ENCODE results near the gene NKD2.

NKD2 gene

DNA sequence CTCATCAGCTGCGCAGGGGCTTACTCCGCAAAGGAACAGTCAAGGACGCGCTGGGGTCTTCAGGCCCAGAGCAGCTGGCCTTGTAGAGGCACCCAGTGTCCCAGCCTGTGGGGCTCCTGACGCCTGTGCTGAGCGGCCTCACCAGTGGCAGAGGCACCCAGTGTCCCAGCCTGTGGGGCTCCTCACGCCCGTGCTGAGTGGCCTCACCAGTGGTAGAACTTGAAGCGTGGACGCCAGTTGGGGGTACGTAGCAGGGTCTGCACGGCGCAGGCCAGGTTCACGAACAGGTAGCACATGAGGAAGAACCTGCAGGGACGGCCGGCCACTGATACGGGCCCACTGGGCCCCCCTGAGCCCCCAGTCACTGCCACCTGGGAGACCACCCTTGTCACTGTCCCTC is 67.3 kb downstream of the NKD2 start:
- no peak for DNase-seq

DNA sequence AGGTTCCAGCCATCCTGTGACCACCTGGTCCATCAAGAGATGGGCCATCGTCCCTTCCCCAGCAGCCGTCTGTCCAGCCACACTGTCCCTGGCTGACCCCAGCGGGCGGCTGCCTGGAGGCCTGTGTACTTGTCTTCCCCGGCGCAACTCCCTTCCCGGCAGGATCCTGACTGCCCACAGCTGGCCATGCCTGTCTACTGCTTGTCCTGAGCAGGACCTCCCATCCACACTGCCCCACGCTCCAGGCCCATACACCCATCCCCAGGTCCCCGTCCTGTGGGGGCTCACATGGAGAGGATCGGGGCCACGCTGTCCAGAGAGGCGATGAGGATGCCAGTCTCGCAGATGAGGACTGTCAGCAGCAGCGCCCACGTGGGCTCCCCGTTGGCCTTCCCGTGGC is 67.8 kb downstream of the NKD2 start:
- no peak for DNase-seq

DNA sequence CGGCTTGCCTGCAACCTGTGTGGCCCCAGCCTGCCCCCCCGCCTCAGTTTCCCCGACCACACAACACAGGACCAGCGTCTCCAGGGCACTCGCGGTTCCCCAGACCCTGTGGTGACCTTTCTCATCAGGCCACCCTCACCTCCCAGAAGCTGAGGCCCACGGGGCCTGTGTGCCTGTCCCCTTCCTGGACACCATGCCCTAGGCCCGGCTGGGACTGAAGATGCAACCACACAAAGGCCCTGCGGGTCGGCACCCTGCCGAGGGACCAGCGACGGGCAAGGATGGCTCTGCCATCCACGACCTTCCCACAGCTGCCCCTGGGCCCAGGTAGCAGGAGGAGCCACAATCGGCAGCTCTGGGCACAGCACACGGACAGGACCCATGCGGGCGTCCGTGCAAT is 68.4 kb downstream of the NKD2 start:
- DNase-seq, result no peak

DNA sequence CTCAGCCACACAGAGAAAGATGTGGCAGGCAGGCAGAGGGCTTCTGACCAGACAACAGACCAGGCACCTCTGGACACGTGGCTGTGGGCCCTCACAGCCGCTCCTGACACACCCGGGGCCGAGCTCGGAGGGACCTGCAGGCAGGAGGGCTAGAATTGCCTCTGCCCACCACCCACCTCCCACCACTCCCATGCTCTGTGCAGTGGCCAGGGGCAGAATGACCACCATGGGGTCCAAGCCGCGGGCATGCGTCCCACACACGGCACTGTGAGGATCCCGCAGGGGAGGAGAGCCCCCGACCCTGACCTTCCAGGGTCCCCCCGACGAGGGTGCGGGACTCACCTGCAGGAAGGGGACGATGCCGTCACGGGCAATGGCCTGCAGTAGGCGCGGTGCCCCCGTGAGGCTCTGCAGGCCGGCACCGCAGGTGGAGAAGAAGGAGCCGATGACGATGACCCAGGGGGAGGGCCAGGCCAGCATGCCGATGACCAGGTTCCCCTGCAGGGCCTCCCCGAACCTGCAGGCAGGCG is 69.0 kb downstream of the NKD2 start:
- no peak for DNase-seq

DNA sequence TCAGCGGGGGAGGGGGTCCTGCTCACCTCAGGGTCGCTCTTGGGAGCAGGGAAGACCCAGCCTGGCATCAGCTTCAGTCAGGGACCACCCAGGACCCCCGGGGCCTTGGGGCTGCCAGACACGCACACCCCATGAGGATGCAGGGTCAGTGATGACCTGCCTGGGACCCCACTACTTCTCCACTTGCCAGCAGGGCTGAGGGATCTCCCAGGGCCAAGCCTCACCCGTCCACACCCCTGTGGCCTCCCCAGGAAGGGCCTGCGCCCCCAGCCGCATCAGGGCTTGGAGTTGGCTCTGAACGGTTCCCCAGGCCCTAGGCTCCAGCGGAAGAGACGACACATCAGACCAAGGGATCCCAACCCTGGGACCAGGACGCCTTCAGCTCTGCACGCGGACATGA is 69.6 kb downstream of the NKD2 start:
- no peak for DNase-seq

DNA sequence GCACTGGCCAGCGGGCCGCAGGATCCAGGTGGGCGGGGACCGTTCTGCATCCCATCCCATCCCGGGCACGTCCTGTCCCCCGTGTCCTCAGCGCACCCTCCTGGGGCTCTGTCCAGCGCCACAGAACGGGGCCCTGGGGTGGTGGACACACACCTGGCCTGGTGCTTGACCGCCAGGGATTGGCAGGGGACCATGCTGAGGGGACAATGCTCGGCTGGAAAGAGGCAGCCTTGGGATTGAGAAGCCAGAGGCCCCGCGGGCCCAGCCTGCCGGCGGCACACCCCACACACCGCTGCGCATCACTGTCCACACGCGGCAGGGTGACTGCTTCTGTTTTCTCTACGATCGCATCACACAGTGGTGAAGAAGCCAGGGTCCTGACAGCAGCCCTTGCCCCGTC is 70.2 kb downstream of the NKD2 start:
- no peak for DNase-seq

DNA sequence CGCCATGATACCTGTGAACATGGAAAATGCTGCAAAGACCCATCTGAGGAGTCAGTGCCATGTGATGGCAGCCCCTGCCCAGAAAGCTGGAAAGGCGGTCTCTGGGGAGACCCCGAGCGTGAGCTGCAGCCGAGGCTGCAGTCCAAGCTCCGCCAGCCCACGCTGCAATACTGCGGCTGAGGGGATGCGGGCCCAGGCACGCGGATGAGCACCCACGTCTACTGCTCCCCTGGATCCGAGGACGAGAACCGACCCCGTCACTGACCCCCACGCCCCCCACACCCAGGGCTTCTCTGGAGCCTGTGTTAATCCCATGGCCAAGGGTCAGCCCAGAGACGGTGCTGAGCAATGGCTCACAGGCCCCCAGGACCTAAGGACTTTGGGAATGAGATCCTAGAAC is 70.9 kb downstream of the NKD2 start:
- DNase-seq, result no peak

DNA sequence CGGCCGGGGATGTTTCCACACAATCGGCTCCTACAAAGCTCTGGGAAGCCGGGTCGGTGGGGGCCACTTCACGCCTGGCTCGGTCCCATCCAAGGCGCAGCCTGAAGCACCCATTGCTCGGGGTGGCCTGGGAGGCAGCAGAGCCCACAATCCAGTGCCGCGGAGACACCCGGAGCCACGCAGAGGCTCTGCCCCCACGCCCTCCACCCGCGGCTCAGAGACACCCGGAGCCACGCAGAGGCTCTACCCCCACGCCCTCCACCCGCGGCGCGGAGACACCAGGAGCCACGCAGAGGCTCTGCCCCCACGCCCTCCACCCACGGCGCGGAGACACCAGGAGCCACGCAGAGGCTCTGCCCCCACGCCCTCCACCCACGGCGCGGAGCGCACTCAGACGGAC is 71.4 kb downstream of the NKD2 start:
- DNase-seq, result no peak

DNA sequence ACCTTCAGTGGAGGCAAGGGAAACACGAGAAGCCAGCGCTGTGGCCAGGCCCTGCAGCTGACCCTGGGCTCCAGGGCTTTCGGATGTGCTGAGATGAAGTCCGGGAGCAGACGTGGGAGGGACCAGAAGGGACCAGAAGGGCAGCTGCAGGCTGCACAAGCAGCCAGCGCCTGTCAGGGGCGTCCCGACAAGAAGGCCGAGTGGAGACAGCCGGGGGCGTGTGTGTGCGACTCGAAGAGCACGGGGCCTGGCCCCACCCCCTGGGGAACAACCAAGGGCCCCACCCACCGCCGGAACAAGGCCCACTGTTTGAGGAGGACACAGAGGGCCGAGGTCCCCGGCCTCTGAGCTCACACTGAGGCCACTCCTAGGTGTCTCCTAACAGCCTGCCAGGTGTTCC is 71.8 kb downstream of the NKD2 start:
- DNase-seq, result no peak

DNA sequence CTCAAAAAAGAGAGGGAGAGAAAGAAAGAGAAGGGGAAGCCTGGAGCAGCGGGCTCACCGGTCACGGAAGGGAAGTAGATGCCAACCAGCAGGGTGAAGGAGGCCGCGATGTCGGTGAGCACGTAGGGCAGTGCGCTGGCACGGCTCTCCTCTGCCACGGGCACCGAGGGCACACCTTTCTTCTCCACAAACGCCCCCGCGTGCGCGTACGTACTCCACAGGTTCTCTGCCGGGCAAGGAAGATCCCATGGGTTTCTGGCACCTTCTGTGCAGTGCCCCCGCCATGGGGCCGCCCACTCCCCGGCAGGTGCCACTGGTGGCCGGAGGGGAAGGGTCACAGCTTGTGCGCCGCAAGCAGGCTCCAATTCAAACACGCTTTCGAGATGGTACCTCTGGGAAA is 72.9 kb downstream of the NKD2 start:
- no peak for DNase-seq

DNA sequence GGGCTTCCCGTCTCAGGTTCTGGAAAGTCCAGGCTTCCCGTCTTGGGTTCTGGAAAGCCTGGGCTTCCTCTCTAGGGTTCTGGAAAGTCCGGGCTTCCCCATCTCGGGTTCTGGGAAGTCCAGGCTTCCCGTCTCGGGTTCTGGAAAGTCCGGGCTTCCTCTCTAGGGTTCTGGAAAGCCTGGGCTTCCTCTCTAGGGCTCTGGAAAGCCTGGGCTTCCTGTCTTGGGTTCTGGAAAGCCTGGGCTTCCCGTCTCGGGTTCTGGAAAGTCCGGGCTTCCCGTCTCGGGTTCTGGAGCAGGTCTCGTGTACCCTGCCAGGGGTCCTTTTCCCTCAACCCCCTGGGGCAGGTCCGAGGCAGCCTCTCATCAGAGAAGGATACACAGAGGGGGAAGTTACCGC is 74.4 kb downstream of the NKD2 start:
- peak; percentile 30 to 60 (median 42) for DNase-seq

DNA sequence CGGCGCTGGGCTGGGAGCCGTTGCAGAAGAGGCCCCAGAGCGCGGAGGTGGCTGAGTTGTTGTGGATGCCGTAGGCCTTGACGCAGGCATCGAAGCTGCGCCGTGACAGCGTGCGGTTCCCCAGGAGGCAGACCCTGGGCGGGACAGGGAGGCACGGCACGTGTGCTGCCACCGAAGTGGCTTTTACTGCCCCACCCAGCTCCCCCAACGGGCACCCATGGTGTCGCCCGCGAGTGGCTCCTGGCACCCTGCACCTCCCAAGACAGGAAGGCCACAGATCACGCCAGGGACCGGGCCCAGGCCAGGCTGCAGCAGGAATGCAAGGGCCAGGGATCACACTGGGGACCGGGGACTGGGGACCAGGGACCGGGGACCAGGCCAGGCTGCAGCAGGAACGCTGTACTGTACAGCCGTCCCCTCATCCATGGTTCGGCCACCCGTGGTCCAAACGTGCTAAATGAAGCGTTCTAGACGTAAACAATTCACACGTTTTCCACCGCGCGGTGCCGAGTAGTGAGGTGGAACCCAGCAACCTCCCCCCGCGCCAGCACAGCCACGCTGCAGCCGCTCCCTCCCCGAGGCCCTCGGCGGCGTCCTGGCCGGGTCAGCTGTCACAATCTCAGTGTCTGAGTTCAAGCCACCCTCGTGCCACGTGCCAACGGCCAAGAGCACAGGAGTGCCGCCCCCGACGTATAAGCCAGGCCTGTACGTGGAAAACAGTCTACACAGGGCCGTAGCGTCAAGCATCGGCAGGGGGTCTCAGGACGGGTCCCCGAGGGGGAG is 75.4 kb downstream of the NKD2 start:
- no peak for DNase-seq

DNA sequence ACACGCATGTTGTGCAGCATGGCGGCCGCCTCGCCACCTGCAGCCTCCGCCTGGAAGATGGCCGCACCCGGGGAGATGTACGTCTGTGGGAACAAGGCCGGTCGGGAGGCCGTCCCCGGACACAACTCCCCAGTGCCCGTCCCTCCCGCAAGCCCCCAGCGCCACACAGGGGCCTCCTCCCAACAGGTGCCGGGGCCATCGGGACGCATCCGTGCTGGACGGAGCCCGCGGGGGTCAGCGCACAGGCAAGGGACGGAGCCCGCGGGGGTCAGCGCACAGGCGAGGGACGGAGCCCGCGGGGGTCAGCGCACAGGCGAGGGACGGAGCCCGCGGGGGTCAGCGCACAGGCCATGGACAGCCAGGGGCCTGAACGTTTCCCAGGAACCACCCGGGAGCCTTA is 76.8 kb downstream of the NKD2 start:
- no peak for DNase-seq

DNA sequence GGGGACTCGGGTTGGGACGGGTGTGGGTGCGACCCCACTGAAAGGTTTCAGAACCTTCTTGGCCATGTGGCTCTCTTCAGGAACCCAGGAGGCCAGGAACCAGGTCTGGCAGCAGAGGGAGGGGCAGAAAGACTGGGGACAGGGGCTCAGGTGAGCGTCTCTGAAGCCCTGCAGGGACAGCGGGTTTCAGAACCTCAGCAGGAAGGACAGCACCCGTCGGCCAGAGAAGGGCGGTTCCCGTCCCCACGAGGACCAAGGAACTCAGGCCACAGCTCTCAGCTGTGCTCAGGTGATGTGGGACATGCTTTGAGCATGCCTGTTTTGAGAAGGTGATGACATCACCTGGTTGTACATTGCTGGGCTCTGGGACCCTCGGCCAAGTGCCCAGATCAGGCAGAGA is 77.5 kb downstream of the NKD2 start:
- DNase-seq, result no peak

DNA sequence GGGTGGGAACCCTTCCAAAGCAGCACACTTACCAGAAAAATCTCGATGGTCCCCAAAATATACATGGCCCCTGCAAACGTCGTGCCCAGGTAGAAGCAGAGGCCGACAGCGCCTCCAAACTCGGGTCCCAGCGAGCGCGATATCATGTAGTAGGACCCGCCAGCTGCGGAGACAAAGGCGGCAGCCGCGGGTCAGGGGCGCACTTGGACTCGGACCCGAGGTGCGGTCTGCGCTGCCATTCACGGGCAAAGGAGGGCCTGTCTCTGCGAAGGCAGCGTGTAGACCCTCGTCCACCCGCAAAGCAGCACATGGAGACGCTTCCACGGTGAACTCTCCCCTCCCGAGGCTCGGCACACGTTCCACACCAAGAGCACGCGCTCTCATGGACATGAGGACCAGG is 78.3 kb downstream of the NKD2 start:
- no peak for DNase-seq

DNA sequence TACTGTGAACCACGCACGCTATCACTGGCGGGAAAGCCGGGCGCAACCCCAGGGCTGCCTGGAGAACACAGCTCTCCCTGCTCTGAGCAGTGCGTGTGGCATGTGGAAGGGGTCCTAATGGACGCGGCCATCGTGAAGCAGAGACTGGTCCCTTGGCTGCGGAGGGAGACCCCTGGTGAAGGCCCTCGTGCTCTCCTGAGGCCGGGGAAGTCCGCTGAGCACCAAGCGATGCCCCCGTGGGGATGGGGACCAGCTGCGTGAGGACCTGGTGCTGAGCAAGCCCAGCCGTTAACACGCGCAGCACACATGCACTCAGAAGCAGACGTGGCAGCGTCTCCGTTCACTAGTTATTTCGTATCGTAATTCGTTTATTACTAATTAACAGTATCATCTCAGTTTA is 78.8 kb downstream of the NKD2 start:
- no peak for DNase-seq

DNA sequence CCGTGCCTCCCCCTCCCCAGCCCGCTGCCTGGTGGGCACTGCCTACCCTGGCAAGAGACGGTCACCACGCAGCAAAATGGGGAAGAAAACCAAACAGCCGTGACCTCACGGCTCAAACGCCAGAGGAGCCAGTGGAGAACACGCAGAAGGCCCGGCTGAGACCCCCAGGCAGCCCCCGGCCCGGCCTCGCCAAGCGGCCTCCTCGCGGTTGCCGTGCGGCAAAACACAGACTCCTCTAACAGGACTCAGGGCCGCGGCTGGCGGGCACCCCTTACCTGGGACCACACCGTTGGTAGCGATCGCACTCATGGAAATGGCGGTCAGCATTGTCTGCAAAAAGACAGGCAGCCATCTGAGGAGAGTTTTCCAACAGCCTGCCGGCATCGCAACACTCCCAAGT is 79.4 kb downstream of the NKD2 start:
- DNase-seq, result no peak
